AG04450 (cell line): ENCODE results near the gene MKI67. TPM values are rescaled to one million over a fixed set of nuclear protein-coding genes. Genes with fewer than 3 reads are reported as not detected.

ENCODE experiments used
- CTCF ChIA-PET: fragments of 300-600, 350-600 bp; formaldehyde crosslinking; extraction: SDS; loops from one replicate; lab custom pipeline; 2022; ENCODE audit warnings: antibody characterized with exemption, inconsistent platforms; lab: Charles Lee
- POLR2A ChIA-PET: fragments of 350-600 bp; formaldehyde crosslinking; extraction: SDS; loops from one replicate; lab custom pipeline; 2021; ENCODE audit warnings: antibody characterized with exemption, inconsistent platforms; lab: Yijun Ruan, JAX
- DNase-seq: peaks from one replicate; pipeline ENCODE4 v3.0.0-alpha.2; 2011; ENCODE audit warnings: low read depth, low spot score
- H3K27ac ChIP-seq: one replicate; pipeline ENCODE4 v1.5.1; 2012; ENCODE audit warnings: low read depth, low read length, control low read depth
- H3K27me3 ChIP-seq: one replicate; pipeline ENCODE4 v1.6.0; 2012; ENCODE audit warnings: low read length; ENCODE audit not compliant: control insufficient read depth, insufficient read depth
- H3K4me3 ChIP-seq: 2 replicates; pipeline ENCODE4 v1.5.1; 2011; ENCODE audit warnings: mild to moderate bottlenecking, low read depth, low read length, control low read depth
- H3K9me3 ChIP-seq: 2 replicates; pipeline ENCODE4 v1.5.1; 2012; ENCODE audit warnings: low read length; ENCODE audit not compliant: control insufficient read depth, insufficient read depth
- CTCF ChIP-seq: IDR thresholded peaks from 2 replicates; pipeline ENCODE4 v1.5.1; 2011; ENCODE audit warnings: low read depth, low read length, control low read depth, inconsistent platforms
- polyA plus RNA-seq: library from polyadenylated mRNA; depleted of rRNA; stranded (reverse); fragments of >200 nt; gene quantifications from 2 replicates; pipeline ENCODE4 v1.2.3, GENCODE V29; 2011

The MKI67 gene
- polyA plus RNA-seq, 1 experiment: 10.3 TPM

DNA sequence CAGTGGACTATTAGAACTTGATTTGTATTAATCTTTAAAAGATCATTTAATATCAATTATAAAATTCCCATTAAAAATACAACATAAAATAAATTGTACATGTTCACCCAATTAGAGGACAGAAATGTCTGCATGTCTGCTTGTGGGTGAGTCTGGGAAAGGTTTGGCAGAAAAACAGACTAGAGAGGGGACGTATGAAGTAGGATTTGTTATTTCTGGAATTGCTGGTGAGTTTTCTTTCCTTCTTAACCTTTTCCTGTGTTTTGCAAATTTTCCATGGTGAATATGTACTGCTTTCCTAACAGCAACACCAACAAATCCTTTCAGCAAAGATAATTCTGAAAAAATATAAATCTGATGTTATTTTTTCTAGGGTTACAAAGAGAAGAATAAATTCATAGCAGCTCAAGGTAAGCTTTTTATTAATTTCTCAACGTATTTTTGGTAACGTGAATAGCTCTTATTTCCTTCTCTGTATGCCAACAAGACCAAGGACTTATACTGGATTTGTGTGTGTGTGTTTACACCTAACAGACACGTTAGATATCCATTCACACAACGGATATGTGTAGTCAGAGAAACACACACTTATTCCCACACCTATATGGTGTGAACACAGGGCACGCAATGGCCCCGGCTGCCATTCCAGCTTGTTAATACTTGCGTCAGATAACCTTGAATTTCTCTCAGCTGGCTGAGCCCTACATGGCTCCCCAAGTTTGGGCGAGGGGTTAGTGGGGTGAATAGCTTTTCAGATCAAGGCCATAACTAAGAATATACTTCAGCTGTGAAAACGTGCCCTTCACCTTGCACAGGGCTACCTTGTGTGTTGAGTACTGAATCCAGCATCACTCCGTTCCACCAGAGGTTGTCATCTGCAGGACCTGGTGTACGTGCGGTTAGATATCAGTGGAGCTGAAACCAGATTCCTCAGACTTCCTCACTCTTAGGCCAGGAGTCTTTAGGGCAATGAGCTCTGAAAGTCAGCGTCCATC, 64.6 kb downstream of the MKI67 start:
- no peaks in the 10 kb centered on the region; the same call in 1 of the 2 replicates for H3K9me3 ChIP-seq
- ChIA-PET CTCF (interaction anchor here (0.8 to 3.9 kb wide), 3 partner anchors 26 to 87 kb away, joined by 3 to 13 read pairs (median 3); no protein-coding TSS in a partner anchor), POLR2A (no interaction called here)
- DNase-seq: no peak
- H3K27me3 ChIP-seq: no peaks in the 10 kb centered on the region
- no peak for TF ChIP-seq CTCF
- no peak overlapping the region for H3K27ac ChIP-seq
- no peak overlapping the region for H3K4me3 ChIP-seq

DNA sequence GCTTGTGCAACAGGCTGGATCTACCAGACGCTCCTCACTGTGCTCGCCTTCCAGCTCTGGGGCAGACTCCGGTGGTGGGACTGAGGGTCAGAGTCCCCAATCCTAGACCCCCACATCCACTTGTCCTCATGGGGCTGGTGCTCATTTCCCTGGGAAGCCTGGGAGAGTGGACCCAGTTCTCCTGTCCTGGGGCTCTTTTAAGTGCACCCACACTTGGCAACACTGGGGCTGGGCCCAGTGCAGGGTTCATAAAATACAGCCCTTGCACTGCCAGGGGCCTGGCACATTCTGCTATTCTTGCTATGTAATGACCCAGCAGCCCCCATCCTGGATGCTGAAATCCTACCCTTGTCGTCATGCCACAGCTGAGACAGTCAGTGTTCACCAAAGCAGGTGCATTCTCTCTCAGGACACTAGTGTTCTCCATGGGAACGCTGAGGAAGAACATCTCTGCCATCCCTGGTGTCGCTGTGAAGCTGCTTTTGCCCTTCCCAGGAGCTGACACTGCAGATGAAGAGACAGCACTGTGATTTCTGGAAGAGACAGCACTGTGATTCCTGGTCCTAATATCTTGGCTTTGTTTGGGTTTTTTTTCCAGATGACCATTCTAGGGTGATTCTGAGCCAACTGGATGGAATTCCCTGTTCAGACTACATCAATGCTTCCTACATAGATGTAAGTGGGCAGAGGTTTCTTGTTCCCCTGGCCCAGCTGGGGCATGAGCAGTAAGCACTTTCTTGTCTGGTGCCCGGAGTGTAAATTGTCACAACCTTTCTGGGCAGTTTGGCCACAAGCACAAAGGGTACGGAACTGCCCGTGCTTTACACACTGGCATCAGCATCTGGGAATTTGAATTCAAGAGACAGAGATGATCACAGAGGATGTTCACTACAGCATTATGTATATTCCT, 65.6 kb downstream of the MKI67 start:
- Histone ChIP-seq H3K4me3 (no peak overlapping the region), H3K27ac (no peak overlapping the region), H3K9me3 (no peaks in the 10 kb centered on the region; the same call in 1 of the 2 replicates), H3K27me3 (no peaks in the 10 kb centered on the region)
- ChIA-PET CTCF (interaction anchor here (1.4 kb wide), 1 partner anchor 9 kb away, joined by 4 read pairs; no protein-coding TSS in a partner anchor), POLR2A (no interaction called here)
- DNase-seq: no peak
- no peak for TF ChIP-seq CTCF

GRCh38 chr10:128059982-128060293, 66.3 kb downstream of the MKI67 start:
- Histone ChIP-seq H3K27me3 (no peaks in the 10 kb centered on the region), H3K4me3 (no peak overlapping the region), H3K9me3 (no peaks in the 10 kb centered on the region; the same call in 1 of the 2 replicates), H3K27ac (no peak overlapping the region)
- ChIA-PET CTCF (interaction anchor here (1.4 kb wide), 1 partner anchor 9 kb away, joined by 4 read pairs; no protein-coding TSS in a partner anchor), POLR2A (no interaction called here)
- DNase-seq: no peak
- TF ChIP-seq CTCF: no peak

DNA sequence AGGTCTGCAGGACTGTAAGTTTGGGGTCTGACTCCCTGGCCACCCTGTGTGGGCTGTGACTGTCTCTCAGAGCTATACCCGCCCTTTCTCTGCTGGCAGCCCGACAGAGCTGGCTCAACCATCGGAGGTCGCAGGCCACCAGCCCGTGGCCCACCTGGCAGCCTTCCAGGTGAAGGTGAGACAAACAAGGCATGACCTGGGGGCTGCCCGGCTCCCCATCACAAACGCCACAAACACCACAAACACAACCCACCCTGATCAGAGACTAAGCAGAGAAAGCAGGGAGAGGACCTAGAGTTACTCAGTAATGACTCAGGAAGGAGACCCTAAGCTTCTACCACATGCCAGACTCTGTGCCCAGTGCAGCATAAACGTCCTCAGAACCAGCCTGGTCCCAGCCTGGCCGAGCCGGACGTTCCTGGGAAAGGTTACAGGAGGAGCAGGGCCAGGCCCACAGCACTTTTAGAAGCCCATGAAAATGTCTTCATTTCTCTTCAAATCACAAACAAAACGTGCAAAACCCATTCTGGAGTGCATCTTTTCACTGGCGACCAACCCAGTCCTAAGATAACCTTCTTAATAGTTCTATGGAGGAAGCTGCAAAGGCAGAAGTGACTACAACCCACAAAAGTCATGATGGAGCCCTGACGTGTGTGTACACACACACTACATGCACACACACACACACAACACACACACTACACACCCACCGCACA, 66.8 kb downstream of the MKI67 start:
- ChIA-PET POLR2A (no interaction called here), CTCF (interaction anchor here (1.1 to 1.4 kb wide), 3 partner anchors 10 to 49 kb away, joined by 3 to 9 read pairs (median 4); no protein-coding TSS in a partner anchor)
- Histone ChIP-seq H3K27ac (no peak overlapping the region), H3K9me3 (no peaks in the 10 kb centered on the region; the same call in 1 of the 2 replicates), H3K27me3 (no peaks in the 10 kb centered on the region), H3K4me3 (no peak overlapping the region)
- no peak for DNase-seq
- no peak for TF ChIP-seq CTCF
